ENCODE measurements around the gene STAT6.
"Not testable (repeated sequence)": the region's sequence is repeated elsewhere in the genome, so short reads cannot be mapped to it uniquely, and the experiment has no call there.

Gene STAT6

DNA sequence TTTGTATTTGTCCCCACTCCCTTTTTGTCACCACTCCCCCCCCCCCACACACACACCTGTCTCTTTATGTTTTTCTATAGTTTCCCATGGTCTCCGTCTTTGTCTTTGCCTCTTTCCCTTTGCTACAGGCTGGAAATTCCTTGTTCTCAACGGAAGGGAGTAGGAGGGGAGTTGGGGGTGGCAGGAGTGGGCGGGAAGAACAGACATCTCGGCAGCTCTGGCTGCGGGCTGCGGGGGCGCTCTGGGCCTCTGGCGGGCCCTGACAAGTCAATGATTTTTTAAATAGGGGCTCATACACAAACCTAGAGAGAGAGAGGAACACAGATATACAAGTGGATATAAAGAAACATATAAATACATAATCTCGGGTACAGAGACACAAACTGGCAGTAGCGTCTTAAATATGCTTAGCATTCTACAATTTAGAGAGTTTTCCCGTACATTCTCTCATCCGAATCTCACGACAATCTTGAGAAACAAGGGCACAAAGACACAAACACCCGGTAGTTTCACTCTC lies 24.6 kb downstream of the STAT6 start:
- no peak for DNase-seq

DNA sequence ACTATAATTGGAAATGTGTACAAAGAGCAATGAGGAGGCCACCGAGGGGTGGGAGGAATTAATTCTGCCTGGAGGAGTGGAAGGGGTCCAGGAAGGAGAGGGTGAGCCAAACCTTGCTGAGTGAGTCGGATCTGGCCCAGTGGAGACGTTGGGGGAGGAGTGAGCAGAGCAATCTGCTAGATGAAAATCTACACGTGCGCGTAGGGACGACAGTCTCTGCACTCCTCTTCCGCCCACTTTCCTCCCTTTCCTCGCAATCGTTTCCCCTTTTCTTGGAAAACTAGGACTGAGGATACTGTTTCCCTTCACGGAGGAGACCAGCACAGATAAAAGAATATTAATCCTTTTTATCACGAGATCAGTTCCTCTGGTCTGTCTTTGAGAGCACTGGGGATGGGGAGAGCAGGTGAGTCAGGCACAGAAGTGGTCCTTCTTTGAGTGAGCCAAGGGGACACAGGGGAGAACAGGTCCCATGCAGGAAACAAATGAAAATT lies 25.1 kb downstream of the STAT6 start:
- no peak for DNase-seq

- DNase-seq, result no peak
These were observed 30.3 kb downstream of the STAT6 start for GRCh38 chr12:57080855-57081254.

GRCh38 chr12:57079821-57080220 lies 31.3 kb downstream of the STAT6 start:
- DNase-seq, result no peak

GRCh38 chr12:57078519-57079404 lies 32.4 kb downstream of the STAT6 start, which contains the start of gene NEMP1:
TSS of gene NEMP1 (minus strand) at chr12:57078791. CDS start at chr12:57078745, 46 bp downstream.
- peak; percentile 98 for DNase-seq

DNA sequence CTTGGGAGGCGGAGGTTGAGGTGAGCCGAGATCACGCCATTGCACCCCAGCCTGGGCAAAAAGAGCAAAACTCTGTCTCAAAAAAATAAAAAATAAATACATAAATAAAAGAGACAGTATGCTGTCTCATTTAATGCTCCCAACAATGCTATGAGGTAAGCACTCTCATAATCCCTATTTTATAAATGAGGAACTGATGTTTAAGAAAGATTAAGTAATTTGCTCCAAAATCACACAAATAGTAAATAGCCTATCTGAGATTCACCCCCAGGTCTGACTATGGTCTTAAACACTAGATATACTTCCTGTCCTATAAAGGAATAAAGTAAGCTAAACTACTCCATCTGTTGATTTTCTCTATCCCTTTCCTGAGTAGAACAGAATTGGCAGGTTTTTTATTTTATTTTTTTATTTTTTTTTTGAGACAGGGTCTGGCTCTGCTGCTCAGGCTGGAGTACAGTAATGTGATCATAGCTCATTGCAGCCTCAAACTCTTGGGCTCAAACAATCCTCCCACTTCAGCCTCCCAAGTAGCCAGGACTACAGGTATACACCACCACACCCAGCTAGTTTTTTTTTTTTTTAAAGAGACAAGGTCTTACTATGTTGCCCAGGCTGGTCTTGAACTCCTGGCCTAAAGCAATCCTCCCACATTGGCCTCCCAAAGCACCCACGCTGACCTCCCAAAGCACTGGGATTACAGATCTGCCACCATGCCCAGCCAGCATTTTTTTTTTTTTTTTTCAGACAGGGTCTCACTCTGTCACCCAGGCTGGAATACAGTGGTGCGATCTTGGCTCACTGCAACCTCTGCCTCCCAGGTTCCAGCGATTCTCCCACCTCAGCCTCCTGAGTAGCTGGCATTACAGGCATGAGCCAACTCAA lies 37.4 kb downstream of the STAT6 start:
- not testable (repeated sequence) for DNase-seq

DNA sequence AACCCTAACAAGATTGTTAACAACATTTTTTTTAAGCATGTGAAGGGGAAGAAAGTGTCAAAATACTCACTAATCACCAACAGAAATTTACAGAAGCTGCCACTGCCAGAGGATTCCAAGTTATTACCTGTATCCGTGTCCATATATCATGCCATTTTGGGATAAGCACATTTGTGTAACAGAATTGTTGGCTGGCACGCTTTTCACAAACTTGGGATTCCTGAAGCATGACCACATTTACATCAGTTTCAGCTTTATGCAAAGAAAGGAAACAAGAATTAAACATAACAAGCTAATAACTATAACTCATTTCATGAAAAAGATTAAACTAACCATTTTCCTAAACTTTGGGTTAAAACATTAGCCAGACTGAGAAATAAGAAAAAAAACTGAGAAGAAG lies 38.5 kb downstream of the STAT6 start:
- DNase-seq, result no peak

- DNase-seq, result no peak
These were observed 41.6 kb downstream of the STAT6 start for GRCh38 chr12:57069523-57069922.

DNA sequence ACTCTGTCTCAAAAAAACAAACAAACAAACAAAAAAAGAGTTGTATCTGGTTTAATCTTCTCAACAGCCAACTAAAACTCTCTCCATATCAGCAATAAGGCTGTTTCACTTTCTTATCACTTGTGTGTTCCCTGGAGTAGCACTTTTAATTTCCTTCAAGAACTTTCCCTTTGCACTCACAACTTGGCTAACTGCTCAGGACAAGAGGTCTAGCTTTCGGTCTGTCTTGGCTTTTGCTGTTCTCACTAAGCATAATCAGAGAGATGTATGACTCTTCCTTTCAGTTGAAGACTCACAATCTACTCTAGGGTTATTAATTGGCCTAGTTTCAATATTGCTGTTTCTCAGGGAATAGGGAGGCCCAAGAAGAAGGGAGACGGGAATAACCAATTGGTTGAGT lies 44.9 kb downstream of the STAT6 start:
- DNase-seq, result no peak

- no peak for DNase-seq
These were observed 47.0 kb downstream of the STAT6 start for GRCh38 chr12:57063991-57064685.

GRCh38 chr12:57058454-57058853 lies 52.7 kb downstream of the STAT6 start:
- no peak for DNase-seq

GRCh38 chr12:57057067-57057751 lies 54.0 kb downstream of the STAT6 start:
- DNase-seq, result no peak

GRCh38 chr12:57055824-57056223 lies 55.3 kb downstream of the STAT6 start:
- DNase-seq, result no peak

GRCh38 chr12:57053901-57054300 lies 57.3 kb downstream of the STAT6 start:
- not testable (repeated sequence) for DNase-seq

- not testable (repeated sequence) for DNase-seq
These were observed 58.0 kb downstream of the STAT6 start for GRCh38 chr12:57053146-57053545.

GRCh38 chr12:57051011-57051410 lies 60.2 kb downstream of the STAT6 start:
- no peak for DNase-seq

DNA sequence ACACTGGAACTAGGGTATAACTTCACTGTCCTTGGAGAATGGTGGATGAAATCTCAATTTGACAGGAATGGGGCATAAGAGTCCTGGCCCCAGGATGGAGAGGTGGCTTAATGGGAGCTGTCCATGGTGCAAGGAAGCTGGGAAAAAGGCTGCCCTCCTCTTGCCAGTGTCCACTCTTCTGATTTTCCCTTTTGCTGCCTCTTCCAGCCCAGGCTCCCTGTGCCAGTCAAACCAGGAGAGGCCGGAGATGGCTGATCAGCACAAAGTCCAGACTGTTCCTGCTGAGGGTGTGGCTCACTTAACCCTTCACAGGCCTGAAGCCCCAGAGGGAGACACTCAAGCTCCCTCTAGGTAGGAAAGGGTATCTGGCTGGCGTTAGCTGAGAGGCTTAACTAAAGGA lies 61.3 kb downstream of the STAT6 start, which contains the start of gene MYO1A:
Gene MYO1A, minus strand, starts transcription at position 240 of the 400 bp plus-strand sequence. CDS start 1,806 bp downstream, outside the sequence.
- no peak for DNase-seq

- DNase-seq, result no peak
These were observed 62.1 kb downstream of the STAT6 start for GRCh38 chr12:57049119-57049446.

GRCh38 chr12:57048423-57049118 lies 62.6 kb downstream of the STAT6 start:
- no peak for DNase-seq

GRCh38 chr12:57047981-57048380 lies 63.2 kb downstream of the STAT6 start:
- DNase-seq, result no peak
